ENCODE data around the gene LIF.
A peak's percentile ranks its signal among the peaks of the same experiment; 100 is the strongest.

Gene LIF

GRCh38 chr22:30262917-30263741, 16.6 kb upstream of the LIF start:
- DNase-seq: peak; percentile 36 to 79 (median 68)

GRCh38 chr22:30262112-30262511, 15.6 kb upstream of the LIF start:
- DNase-seq: no peak

GRCh38 chr22:30261134-30261533, 14.6 kb upstream of the LIF start:
- no peak for DNase-seq

GRCh38 chr22:30260682-30261081, 14.1 kb upstream of the LIF start:
- DNase-seq: no peak

- no peak for DNase-seq
Observed at GRCh38 chr22:30260276-30260675, 13.7 kb upstream of the LIF start.

GRCh38 chr22:30254314-30254713, 7.8 kb upstream of the LIF start:
- DNase-seq: no peak

- DNase-seq: no peak
Observed at GRCh38 chr22:30253205-30253852, 6.8 kb upstream of the LIF start.

- no peak for DNase-seq
Observed at GRCh38 chr22:30252411-30253204, 6.0 kb upstream of the LIF start.

GRCh38 chr22:30251711-30252110, 5.2 kb upstream of the LIF start:
- DNase-seq: no peak

- no peak for DNase-seq
Observed at GRCh38 chr22:30250661-30251267, 4.2 kb upstream of the LIF start.

- DNase-seq: no peak
Observed at GRCh38 chr22:30250039-30250565, 3.5 kb upstream of the LIF start.

GRCh38 chr22:30249049-30250038, 2.8 kb upstream of the LIF start:
- no peak for DNase-seq

GRCh38 chr22:30248484-30248883, 1.9 kb upstream of the LIF start:
- no peak for DNase-seq

GRCh38 chr22:30247974-30248373, 1.4 kb upstream of the LIF start:
- no peak for DNase-seq

GRCh38 chr22:30247561-30247960, 1.0 kb upstream of the LIF start:
- no peak for DNase-seq

GRCh38 chr22:30246814-30247376, 336 bp upstream of the LIF start:
- DNase-seq: no peak

GRCh38 chr22:30245181-30245984, 1.2 kb downstream of the LIF start:
- no peak for DNase-seq

- DNase-seq: no peak
Observed at GRCh38 chr22:30244641-30245040, 1.9 kb downstream of the LIF start.

- DNase-seq: no peak
Observed at GRCh38 chr22:30244066-30244465, 2.5 kb downstream of the LIF start.

GRCh38 chr22:30243661-30244060, 2.9 kb downstream of the LIF start:
- DNase-seq: no peak
